Neural progenitor cell (in vitro differentiated cells): ENCODE measurements around the gene KCNQ1.

Experiments used
- CTCF ChIP-seq: fragments of 200-600 bp; sonication (generic); IDR thresholded peaks from 2 replicates; pipeline ENCODE4 v1.5.1; 2017; ENCODE audit warnings: antibody characterized with exemption, mild to moderate bottlenecking
- EZH2 ChIP-seq: fragments of 200-600 bp; sonication (generic); IDR thresholded peaks from 2 replicates; pipeline ENCODE4 v1.6.1; 2017; ENCODE audit warnings: antibody characterized with exemption, mild to moderate bottlenecking, moderate library complexity

- TF ChIP-seq CTCF (no peak), EZH2 (no peak)
These were observed 94.1 kb downstream of the KCNQ1 start for GRCh38 chr11:2538951-2539350.
